GM12872 (cell line): ENCODE results near the gene TOMM40.

Experiments
- TF ChIP-seq, protein P1 (sequence below): IDR thresholded peaks from 3 replicates; pipeline ENCODE4 v1.5.1; 2011; ENCODE audit warnings: low read depth, mild to moderate bottlenecking, low read length, moderate library complexity; ENCODE audit not compliant: insufficient read depth

Gene TOMM40

DNA sequence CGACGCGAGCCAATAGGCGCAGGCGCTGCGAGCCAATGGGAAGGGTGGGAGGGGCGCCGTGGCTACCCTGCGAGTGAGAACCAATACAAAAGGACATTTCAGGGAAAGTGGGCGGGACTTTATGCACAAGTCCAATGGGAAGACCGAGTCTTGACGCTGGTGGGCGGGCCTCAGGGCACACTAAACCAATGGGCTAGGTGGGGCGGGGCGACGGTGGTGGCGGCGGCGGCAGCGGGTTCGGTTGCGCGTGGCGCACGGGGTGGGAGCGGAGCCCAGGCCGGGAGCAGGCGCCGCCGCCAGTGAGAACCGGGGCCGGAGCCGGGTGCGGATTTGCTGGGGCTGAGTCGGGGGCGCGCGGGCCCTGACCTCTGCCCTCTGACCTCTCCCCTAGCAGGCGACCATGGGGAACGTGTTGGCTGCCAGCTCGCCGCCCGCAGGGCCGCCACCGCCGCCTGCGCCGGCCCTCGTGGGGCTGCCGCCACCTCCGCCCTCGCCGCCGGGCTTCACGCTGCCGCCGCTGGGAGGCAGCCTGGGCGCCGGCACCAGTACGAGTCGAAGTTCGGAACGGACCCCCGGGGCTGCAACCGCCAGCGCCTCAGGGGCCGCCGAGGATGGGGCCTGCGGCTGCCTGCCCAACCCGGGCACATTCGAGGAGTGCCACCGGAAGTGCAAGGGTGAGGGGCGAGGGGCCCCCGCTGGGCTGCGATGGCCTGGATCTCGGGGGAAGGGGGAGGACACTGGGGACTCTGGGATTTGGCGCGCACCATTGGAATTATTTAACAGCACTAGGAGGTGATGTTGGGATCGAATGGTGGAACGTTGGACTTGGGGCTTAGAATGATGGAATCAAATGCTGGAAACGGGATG, at the start of gene TOMM40:
Gene TOMM40, plus strand, starts transcription at position 239 of the 867 bp plus-strand sequence. Its CDS starts 162 bp downstream, at position 401.
- TF ChIP-seq, protein P1, sequence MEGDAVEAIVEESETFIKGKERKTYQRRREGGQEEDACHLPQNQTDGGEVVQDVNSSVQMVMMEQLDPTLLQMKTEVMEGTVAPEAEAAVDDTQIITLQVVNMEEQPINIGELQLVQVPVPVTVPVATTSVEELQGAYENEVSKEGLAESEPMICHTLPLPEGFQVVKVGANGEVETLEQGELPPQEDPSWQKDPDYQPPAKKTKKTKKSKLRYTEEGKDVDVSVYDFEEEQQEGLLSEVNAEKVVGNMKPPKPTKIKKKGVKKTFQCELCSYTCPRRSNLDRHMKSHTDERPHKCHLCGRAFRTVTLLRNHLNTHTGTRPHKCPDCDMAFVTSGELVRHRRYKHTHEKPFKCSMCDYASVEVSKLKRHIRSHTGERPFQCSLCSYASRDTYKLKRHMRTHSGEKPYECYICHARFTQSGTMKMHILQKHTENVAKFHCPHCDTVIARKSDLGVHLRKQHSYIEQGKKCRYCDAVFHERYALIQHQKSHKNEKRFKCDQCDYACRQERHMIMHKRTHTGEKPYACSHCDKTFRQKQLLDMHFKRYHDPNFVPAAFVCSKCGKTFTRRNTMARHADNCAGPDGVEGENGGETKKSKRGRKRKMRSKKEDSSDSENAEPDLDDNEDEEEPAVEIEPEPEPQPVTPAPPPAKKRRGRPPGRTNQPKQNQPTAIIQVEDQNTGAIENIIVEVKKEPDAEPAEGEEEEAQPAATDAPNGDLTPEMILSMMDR, result no peak

DNA sequence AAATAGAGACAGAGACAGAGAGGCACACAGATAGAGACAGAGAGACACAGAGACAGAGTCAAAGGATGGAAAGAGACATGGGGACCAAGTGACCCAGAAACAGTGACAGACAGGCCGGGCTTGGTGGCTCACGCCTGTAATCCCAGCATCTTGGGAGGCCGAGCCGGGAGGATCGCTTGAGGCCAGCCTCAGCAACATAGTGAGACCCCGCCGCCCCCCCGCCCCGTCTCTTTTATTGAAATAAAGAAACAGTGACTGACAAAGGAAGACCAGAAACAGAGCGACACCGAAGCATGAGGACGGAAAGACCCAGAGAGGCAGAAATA, 45.8 kb upstream of the TOMM40 start:
- TF ChIP-seq, protein P1, result no peak

DNA sequence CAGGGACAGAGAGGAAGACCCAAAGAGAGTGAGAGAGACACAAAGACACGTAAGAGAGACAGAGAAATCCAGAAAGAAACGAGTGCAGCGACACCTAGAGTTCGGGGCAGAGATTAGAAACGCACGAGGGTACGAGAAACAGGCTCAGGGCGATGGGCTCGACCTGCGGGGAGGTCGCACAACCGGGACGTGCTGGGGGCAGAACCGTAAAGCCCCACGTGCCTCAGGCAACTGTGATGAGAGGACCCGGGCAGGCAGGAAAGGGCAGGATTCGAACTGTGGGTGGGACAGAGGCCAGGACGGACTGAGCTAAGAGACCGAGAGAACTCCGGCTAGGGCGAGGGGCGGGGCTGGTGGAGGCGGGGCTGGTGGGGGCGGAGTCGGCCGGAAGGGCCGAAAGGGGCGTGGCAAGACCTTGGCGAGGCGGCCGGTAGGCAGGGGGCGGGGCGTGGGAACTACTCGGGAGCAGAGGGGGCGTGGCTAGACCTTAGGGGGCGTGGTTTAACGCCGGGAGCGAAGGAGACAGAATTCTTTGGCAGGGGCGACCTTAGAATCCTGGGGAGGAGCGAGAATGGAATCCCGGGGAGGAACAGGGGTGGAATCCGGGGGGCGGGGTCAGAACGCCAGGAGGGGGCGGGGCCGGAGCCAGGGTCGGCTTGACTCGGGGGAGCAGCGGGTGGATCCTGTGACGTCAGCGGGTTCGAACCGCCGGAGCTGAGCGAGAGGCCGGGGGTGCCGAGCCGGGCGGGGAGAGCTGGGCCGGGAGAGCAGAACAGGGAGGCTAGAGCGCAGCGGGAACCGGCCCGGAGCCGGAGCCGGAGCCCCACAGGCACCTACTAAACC, 45.2 kb upstream of the TOMM40 start, which contains the start of gene NECTIN2:
Gene NECTIN2, plus strand, starts transcription at position 686 of the 843 bp plus-strand sequence. CDS start 229 bp downstream, outside the sequence.
- TF ChIP-seq, protein P1, result peak; percentile 72

DNA sequence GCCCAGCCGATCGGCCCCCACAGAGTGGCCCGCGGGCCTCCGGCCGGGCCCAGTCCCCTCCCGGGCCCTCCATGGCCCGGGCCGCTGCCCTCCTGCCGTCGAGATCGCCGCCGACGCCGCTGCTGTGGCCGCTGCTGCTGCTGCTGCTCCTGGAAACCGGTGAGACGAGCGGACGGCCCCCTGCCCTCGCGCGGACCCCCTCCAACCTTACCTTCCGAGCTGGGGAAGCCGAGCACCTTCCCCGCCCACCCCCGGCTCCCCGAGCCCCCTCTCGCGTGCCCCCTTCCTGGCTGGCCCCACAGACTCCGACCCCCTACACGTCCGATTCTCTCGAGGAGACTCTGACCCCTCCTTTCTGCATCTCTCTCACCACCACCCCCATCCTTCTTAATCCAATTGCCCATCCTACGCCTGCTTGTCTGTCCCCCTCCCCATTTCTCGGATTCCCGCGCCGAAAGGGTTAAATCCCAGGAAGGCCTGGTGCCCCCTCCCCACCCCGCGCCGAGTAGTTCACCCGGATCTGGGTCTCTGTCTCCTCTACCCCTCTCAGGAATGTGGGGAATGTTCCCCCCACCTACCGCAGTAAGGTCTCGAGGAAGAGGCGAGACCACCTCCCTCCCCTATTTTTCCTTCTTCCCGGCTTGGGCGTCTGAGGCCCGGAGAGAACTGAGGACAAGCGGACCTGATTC, 44.5 kb upstream of the TOMM40 start:
- TF ChIP-seq, protein P1, result no peak

DNA sequence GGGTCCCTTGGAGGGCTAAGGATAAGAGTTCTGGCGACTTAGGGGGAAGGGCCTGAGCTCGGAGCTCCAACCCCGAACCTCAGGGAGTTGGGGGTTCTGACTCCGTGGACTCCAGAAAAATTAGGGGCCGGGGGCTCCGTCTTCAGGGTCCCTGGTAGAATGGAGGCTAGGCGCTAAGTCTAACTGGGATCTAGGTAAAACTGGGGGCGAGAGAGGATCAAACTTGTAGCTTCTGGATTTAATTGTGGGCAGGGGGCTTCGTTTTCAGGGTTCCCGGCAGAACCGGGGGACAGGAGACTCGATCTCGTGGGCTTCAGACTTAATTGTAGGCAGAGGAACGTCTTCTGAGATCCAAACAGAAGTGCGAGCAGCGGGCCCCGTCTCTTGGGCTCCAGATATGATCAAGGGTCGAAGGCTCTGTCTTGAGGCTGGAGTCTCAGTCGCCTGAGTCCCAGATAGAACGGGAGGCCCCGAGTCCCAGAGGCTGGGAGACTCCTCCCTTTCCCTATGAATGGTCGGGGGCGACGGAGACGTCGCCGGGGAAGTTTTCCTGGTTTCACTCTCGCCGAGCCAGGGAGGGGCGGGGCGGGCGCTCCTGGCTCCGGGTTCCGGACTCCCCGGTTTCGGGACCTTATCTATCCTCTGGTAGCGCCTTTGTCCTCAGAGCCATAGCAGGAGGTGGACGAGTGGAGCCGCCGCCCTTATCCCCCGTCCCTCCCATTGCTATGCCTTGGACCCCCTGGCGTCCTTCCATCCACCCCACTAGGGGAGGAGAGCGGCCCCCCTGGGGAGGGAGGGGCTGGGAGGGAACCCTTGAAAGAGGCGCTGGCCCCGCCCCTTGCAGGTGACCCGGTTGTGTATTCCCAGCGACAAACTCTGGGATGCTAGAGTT, 43.7 kb upstream of the TOMM40 start:
- TF ChIP-seq, protein P1, result no peak

DNA sequence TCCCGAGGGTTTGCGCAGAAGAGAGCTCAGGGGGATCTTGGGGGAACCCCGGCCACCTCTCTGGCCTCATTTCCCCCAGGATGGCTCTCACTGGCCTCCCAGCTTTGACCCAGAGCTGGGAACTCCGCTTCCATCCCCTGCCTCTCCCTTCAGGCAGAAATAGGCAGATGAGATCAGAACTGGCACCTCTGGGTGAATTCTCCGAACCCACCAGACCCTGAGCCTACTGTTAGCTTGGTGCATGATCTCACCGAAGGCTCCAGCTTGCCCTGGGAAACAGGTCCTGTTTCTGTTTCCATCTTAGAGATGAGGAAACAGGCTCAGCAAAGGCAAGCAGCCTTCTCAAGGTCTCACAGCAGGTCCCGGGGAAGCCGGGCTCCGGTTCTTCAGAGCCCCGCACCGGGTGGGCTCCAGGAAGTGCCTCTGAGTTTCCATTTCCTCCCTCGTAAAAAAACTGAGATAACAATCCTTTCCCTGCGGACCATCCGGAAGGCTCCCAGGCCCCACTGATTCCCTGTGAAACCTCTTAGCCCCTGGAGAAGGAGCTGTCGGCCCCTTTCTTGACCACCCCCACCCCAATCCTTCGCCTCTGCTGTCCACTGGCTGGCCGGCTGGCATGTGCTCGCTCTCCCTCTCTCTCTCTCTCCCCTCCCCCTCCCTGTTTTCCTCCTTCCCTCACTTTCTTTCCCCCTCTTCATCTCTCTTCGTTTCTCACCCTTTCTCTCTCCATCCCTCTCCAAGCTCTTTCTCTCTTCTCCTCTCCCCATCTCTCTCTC, 42.8 kb upstream of the TOMM40 start:
- TF ChIP-seq, protein P1, result no peak
